Thyroid gland (tissue), 4 donors: ENCODE data around the gene TRIM24. TPM values are rescaled to one million over a fixed set of nuclear protein-coding genes. Genes with fewer than 3 reads are reported as not detected.
"Not testable (repeated sequence)": the region's sequence is repeated elsewhere in the genome, so short reads cannot be mapped to it uniquely, and the experiment has no call there.

Experiments used
- DNase-seq, 2 donors: peaks; one replicate each; pipeline ENCODE4 v3.0.0-alpha.2; 2019
- H3K27ac ChIP-seq, 3 donors: fragments of 200-600 bp; sonication (generic); 1 replicate in 2 of 3; 2 replicates in 1 of 3; pipeline ENCODE4 v1.5.1; 2016 to 2019; ENCODE audit warnings: mild to moderate bottlenecking in 1 of 3, moderate library complexity in 1 of 3
- H3K27me3 ChIP-seq: fragments of 200-600 bp; sonication (generic); one replicate; pipeline ENCODE4 v1.5.1; 2019
- H3K36me3 ChIP-seq, 2 donors: fragments of 200-600 bp; sonication (generic); one replicate each; pipeline ENCODE4 v1.5.1; 2016 to 2019
- H3K4me1 ChIP-seq, 2 donors: fragments of 200-600 bp; sonication (generic); one replicate each; pipeline ENCODE4 v1.5.1; 2017 to 2019
- H3K4me3 ChIP-seq, 3 donors: fragments of 200-600 bp; sonication (generic); replicated peaks in 1 of 3; 1 replicate in 2 of 3; 2 replicates in 1 of 3; pipeline ENCODE4 v1.5.1; 2016; ENCODE audit warnings: mild to moderate bottlenecking in 1 of 3
- H3K9me3 ChIP-seq: fragments of 200-600 bp; sonication (generic); one replicate; pipeline ENCODE4 v1.5.1; 2017
- CTCF ChIP-seq, 6 experiments: fragments of 200-600 bp in 3 of 6; fragments of 450-650 bp in 3 of 6; sonication (generic) in 3 of 6; IDR thresholded peaks; one replicate each; pipeline ENCODE4 v1.5.1; 2016 to 2019; ENCODE audit warnings: antibody characterized with exemption in 6 of 6, mild to moderate bottlenecking in 2 of 6, inconsistent platforms in 1 of 6, moderate library complexity in 1 of 6
- POLR2A ChIP-seq, 2 donors: fragments of 450-650 bp; IDR thresholded peaks; one replicate each; pipeline ENCODE4 v1.6.1; 2017; ENCODE audit warnings: antibody characterized with exemption in 2 of 2, mild to moderate bottlenecking in 2 of 2, moderate library complexity in 1 of 2
- WGBS, 2 donors: methylation state at CpG; one replicate each; pipeline ENCODE4 v1.1.5; 2017; 5-methylcytosine and 5-hydroxymethylcytosine counted together
- intact Hi-C: fragments of 100-400 bp; cut with DNase I; formaldehyde crosslinking; loops from one replicate; pipeline ENCODE4 v1.15.1; 2023
- total RNA-seq, 4 donors: library from RNA; depleted of rRNA; stranded (reverse); fragments of >200 nt; gene quantifications; one replicate each; pipeline ENCODE4 v1.2.3, GENCODE V29; 2016

The TRIM24 gene
- total RNA-seq, 4 donors from 2014 or later = 21.8 to 27.0 (median 24.7) TPM

GRCh38 chr7:138478499-138478908, 18.4 kb downstream of the TRIM24 start:
- Histone ChIP-seq H3K4me3 (no peak overlapping the region), H3K27me3 (no peaks in the 10 kb centered on the region), H3K4me1 (peaks cover 6 to 13% of the 10 kb centered on the region in 2 donors), H3K36me3 (no peaks in the 10 kb centered on the region), H3K27ac (no peak overlapping the region), H3K9me3 (no peaks in the 10 kb centered on the region)
- no peak for TF ChIP-seq CTCF (IDR thresholded peaks at IDR 0.05)
- TF ChIP-seq POLR2A (IDR thresholded peaks at IDR 0.05) = no peak
- 65 to 67% methylated on average over 1 of the region's 1 CpG for WGBS, 2 donors
- DNase-seq = no peak
- intact Hi-C loops = no loop called here

- peaks cover 0 to 6% of the 10 kb centered on the region in 2 donors for H3K4me1 ChIP-seq
- DNase-seq = no peak
- H3K4me3 ChIP-seq = no peak overlapping the region
- TF ChIP-seq CTCF (IDR thresholded peaks at IDR 0.05) (no peak), POLR2A (IDR thresholded peaks at IDR 0.05) (no peak)
- 65 to 80% methylated on average over 4 of the region's 4 CpGs for WGBS, 2 donors
- no peaks in the 10 kb centered on the region for H3K9me3 ChIP-seq
- no peaks in the 10 kb centered on the region for H3K27me3 ChIP-seq
- no peak overlapping the region for H3K27ac ChIP-seq
- no peaks in the 10 kb centered on the region for H3K36me3 ChIP-seq
- intact Hi-C loops = no loop called here
Observed at GRCh38 chr7:138480527-138480926, 20.5 kb downstream of the TRIM24 start.

- no peak for DNase-seq
- TF ChIP-seq POLR2A (IDR thresholded peaks at IDR 0.05) (no peak), CTCF (IDR thresholded peaks at IDR 0.05) (no peak)
- intact Hi-C loops = no loop called here
- H3K27ac ChIP-seq = no peak overlapping the region
- peaks cover 0 to 6% of the 10 kb centered on the region in 2 donors for H3K4me1 ChIP-seq
- 88 to 89% methylated on average over 11 of the region's 11 CpGs for WGBS, 2 donors
- no peaks in the 10 kb centered on the region for H3K9me3 ChIP-seq
- H3K4me3 ChIP-seq = no peak overlapping the region
- no peaks in the 10 kb centered on the region for H3K27me3 ChIP-seq
- no peaks in the 10 kb centered on the region for H3K36me3 ChIP-seq
Observed at GRCh38 chr7:138481447-138482380, 21.7 kb downstream of the TRIM24 start.

- intact Hi-C loops = no loop called here
- no peak for DNase-seq
- H3K4me1 ChIP-seq = peaks cover 0 to 4% of the 10 kb centered on the region in 2 donors
- WGBS, 2 donors = 94 to 98% methylated on average over 2 of the region's 2 CpGs
- no peak overlapping the region for H3K4me3 ChIP-seq
- H3K36me3 ChIP-seq = no peaks in the 10 kb centered on the region
- TF ChIP-seq POLR2A (IDR thresholded peaks at IDR 0.05) = no peak
- no peak for TF ChIP-seq CTCF (IDR thresholded peaks at IDR 0.05)
- no peaks in the 10 kb centered on the region for H3K27me3 ChIP-seq
- H3K9me3 ChIP-seq = no peaks in the 10 kb centered on the region
- no peak overlapping the region for H3K27ac ChIP-seq
Observed at GRCh38 chr7:138483531-138483930, 23.5 kb downstream of the TRIM24 start.

GRCh38 chr7:138485508-138485907, 25.4 kb downstream of the TRIM24 start:
- H3K27me3 ChIP-seq, H3K27ac ChIP-seq, DNase-seq, H3K9me3 ChIP-seq, H3K4me3 ChIP-seq, H3K4me1 ChIP-seq, intact Hi-C loops, H3K36me3 ChIP-seq: not testable (repeated sequence)
- 100% methylated on average over 1 of the region's 1 CpG for WGBS, 2 donors

GRCh38 chr7:138489139-138489538, 29.1 kb downstream of the TRIM24 start:
- intact Hi-C loops = not testable (repeated sequence)

More at GRCh38 chr7:138489139-138489538, 29.1 kb downstream of the TRIM24 start:
- H3K27me3 ChIP-seq, H3K9me3 ChIP-seq, DNase-seq, H3K4me3 ChIP-seq, H3K36me3 ChIP-seq, H3K27ac ChIP-seq, H3K4me1 ChIP-seq: not testable (repeated sequence)
- WGBS, 2 donors = 98 to 99% methylated on average over 6 of the region's 6 CpGs
